B cell (primary cell): ENCODE data around the gene SRSF1. TPM values are rescaled to one million over a fixed set of nuclear protein-coding genes. Genes with fewer than 3 reads are reported as not detected.

ENCODE experiments used
- ATAC-seq: fragments of 200-7000 bp; cut with Tn5 transposase; one replicate; pipeline ENCODE4 v1.10.0; 2021; ENCODE audit warnings: low read depth, mild to moderate bottlenecking, moderate number of reproducible peaks, moderate library complexity
- CTCF ChIA-PET: fragments of 350-600 bp; sonication (Branson Sonifier 250); formaldehyde crosslinking; loops from one replicate; lab custom pipeline; 2021; ENCODE audit warnings: antibody characterized with exemption, inconsistent platforms; lab: Charles Lee
- POLR2A ChIA-PET: fragments of 350-600 bp; sonication (Branson Sonifier 250); formaldehyde crosslinking; loops from one replicate; lab custom pipeline; 2021; ENCODE audit warnings: antibody characterized with exemption; lab: Charles Lee
- DNase-seq: peaks from one replicate; pipeline ENCODE4 v3.0.0; 2013
- H2AFZ ChIP-seq: 2 replicates; pipeline ENCODE4 v1.6.1; 2012; ENCODE audit warnings: mild to moderate bottlenecking, low read depth, low read length; ENCODE audit not compliant: insufficient read depth, poor library complexity, severe bottlenecking
- H3K27ac ChIP-seq, 2 donors: 1 replicate in 1 of 2; 2 replicates in 1 of 2; pipeline ENCODE4 v1.5.1; 2012 to 2013; ENCODE audit warnings: low read length in 2 of 2, mild to moderate bottlenecking in 2 of 2, moderate library complexity in 1 of 2
- H3K27me3 ChIP-seq, 4 experiments: fragments of 200-600 bp in 1 of 4; sonication (generic) in 1 of 4; replicated peaks in 1 of 4; 1 replicate in 2 of 4; 2 replicates in 2 of 4; pipeline versions ENCODE4 v1.6.1 to v1.7.0; 2013 to 2016; ENCODE audit warnings: low read length in 3 of 4, mild to moderate bottlenecking in 2 of 4, mixed read lengths in 1 of 4, moderate library complexity in 1 of 4; ENCODE audit not compliant: insufficient read depth in 4 of 4, control insufficient read depth in 3 of 4; ENCODE audit errors: control extremely low read depth in 1 of 4
- H3K36me3 ChIP-seq, 2 experiments: replicated peaks in 1 of 2; 1 replicate in 1 of 2; 2 replicates in 1 of 2; pipeline versions ENCODE4 v1.6.1 to v1.7.1; 2013; ENCODE audit warnings: low read length in 1 of 2; ENCODE audit not compliant: insufficient read depth in 2 of 2, control insufficient read depth in 1 of 2; ENCODE audit errors: control extremely low read depth in 1 of 2, extremely low read depth in 1 of 2
- H3K4me1 ChIP-seq, 2 donors: fragments of 200-600 bp in 1 of 2; sonication (generic) in 1 of 2; 1 replicate in 1 of 2; 2 replicates in 1 of 2; pipeline versions ENCODE4 v1.5.1 to v1.6.1; 2013 to 2017; ENCODE audit warnings: low read length in 2 of 2; ENCODE audit not compliant: control insufficient read depth in 2 of 2, insufficient read depth in 2 of 2
- H3K4me2 ChIP-seq: replicated peaks from 2 replicates; pipeline ENCODE3; 2012; ENCODE audit warnings: mild to moderate bottlenecking, low read depth, low read length; ENCODE audit not compliant: poor library complexity, severe bottlenecking
- H3K4me3 ChIP-seq, 5 experiments: fragments of 200-600 bp in 1 of 5; sonication (generic) in 1 of 5; 1 replicate in 3 of 5; 2 replicates in 2 of 5; pipeline versions ENCODE4 v1.5.1 to v1.7.0; 2011 to 2016; ENCODE audit warnings: low read length in 4 of 5, mild to moderate bottlenecking in 4 of 5, low read depth in 2 of 5, control low read depth in 1 of 5, moderate library complexity in 1 of 5; ENCODE audit not compliant: insufficient read depth in 1 of 5; ENCODE audit errors: control extremely low read depth in 1 of 5, extremely low read depth in 1 of 5
- H3K79me2 ChIP-seq: fragments of 200-600 bp; sonication (generic); one replicate; pipeline ENCODE4 v1.6.0; 2016; ENCODE audit warnings: low read length; ENCODE audit not compliant: control insufficient read depth, insufficient read depth
- H3K9ac ChIP-seq: fragments of 200-600 bp; sonication (generic); 2 replicates; pipeline ENCODE4 v1.6.1; 2017; ENCODE audit warnings: mild to moderate bottlenecking, low read length, moderate library complexity
- H3K9me3 ChIP-seq, 3 donors: one replicate each; pipeline versions ENCODE4 v1.6.1 to v1.7.1; 2013; ENCODE audit warnings: low read length in 2 of 3; ENCODE audit not compliant: control insufficient read depth in 2 of 3, insufficient read depth in 1 of 3; ENCODE audit errors: control extremely low read depth in 1 of 3
- H4K20me1 ChIP-seq: 2 replicates; pipeline ENCODE4 v1.6.0; 2012; ENCODE audit warnings: mild to moderate bottlenecking, low read length; ENCODE audit not compliant: insufficient read depth, control insufficient read depth, poor library complexity, severe bottlenecking
- H3K27ac Mint-ChIP-seq: one replicate; pipeline ENCODE4 v1.8.0; 2021; ENCODE audit warnings: mixed read lengths
- H3K27me3 Mint-ChIP-seq: one replicate; pipeline ENCODE4 v1.8.0; 2021; ENCODE audit warnings: mixed read lengths
- H3K4me1 Mint-ChIP-seq: one replicate; pipeline ENCODE4 v1.8.0; 2021; ENCODE audit warnings: mixed read lengths
- H3K4me3 Mint-ChIP-seq: one replicate; pipeline ENCODE4 v1.8.0; 2021; ENCODE audit warnings: mixed read lengths
- H3K9me3 Mint-ChIP-seq: one replicate; pipeline ENCODE4 v1.8.0; 2022; ENCODE audit warnings: mixed read lengths; ENCODE audit not compliant: insufficient read depth
- EZH2 ChIP-seq: IDR thresholded peaks from 2 replicates; pipeline ENCODE4 v1.6.1; 2012; ENCODE audit warnings: borderline replicate concordance, low read depth, mild to moderate bottlenecking, moderate library complexity, low read length; ENCODE audit not compliant: insufficient read depth, poor library complexity, severe bottlenecking
- WGBS: methylation state at CpG from one replicate; pipeline ENCODE4 v1.1.5; 2013; ENCODE audit warnings: missing lambda C conversion rate; ENCODE audit not compliant: insufficient coverage; 5-methylcytosine and 5-hydroxymethylcytosine counted together
- intact Hi-C: fragments of 100-400 bp; cut with micrococcal nuclease; formaldehyde crosslinking; loops from one replicate; pipeline ENCODE4 v1.10.0; 2022
- polyA plus RNA-seq: library from polyadenylated mRNA; depleted of rRNA; stranded (reverse); fragments of >200 nt; gene quantifications from 2 replicates; pipeline ENCODE4 v1.2.3, GENCODE V29; 2012
- total RNA-seq, 2 donors: library from RNA; stranded (reverse); fragments of 120-200 nt in 1 of 2; gene quantifications; 1 replicate in 1 of 2; 2 replicates in 1 of 2; pipeline versions ENCODE4 v1.2.3 to v1.2.4, GENCODE V29; 2013 to 2022
- TF ChIP-seq, protein P1 (sequence below): fragments of 200-600 bp; IDR thresholded peaks from one replicate; pipeline ENCODE4 v1.8.0; 2022; ENCODE audit warnings: antibody characterized with exemption, mild to moderate bottlenecking

SRSF1 gene
- total and polyA plus RNA-seq, 2 donors (not counting 1 experiment from before 2014, with no cell fraction given), result 163 to 250 TPM

GRCh38 chr17:57970710-57971109 lies 36.3 kb downstream of the SRSF1 start:
- no peaks in the 10 kb centered on the region for H3K4me1 ChIP-seq
- no peak overlapping the region for H3K27ac ChIP-seq
- peaks cover 0 to 21% (median 2%) of the 10 kb centered on the region in 4 experiments for H3K27me3 ChIP-seq
- ChIA-PET CTCF (interaction anchor here (1.3 kb wide), 1 partner anchor 29 kb away, joined by 4 read pairs; no protein-coding TSS in a partner anchor), POLR2A (no interaction called here)
- no peak for TF ChIP-seq EZH2
- TF ChIP-seq, protein P1, sequence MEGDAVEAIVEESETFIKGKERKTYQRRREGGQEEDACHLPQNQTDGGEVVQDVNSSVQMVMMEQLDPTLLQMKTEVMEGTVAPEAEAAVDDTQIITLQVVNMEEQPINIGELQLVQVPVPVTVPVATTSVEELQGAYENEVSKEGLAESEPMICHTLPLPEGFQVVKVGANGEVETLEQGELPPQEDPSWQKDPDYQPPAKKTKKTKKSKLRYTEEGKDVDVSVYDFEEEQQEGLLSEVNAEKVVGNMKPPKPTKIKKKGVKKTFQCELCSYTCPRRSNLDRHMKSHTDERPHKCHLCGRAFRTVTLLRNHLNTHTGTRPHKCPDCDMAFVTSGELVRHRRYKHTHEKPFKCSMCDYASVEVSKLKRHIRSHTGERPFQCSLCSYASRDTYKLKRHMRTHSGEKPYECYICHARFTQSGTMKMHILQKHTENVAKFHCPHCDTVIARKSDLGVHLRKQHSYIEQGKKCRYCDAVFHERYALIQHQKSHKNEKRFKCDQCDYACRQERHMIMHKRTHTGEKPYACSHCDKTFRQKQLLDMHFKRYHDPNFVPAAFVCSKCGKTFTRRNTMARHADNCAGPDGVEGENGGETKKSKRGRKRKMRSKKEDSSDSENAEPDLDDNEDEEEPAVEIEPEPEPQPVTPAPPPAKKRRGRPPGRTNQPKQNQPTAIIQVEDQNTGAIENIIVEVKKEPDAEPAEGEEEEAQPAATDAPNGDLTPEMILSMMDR, result no peak
- intact Hi-C loops, result no loop called here
- no peaks in the 10 kb centered on the region for H3K4me1 Mint-ChIP-seq
- H3K4me2 ChIP-seq, result no peak overlapping the region
- H3K27me3 Mint-ChIP-seq, result peaks cover 17% of the 10 kb centered on the region
- no peak overlapping the region for H2AFZ ChIP-seq
- no peak overlapping the region for H3K27ac Mint-ChIP-seq
- H4K20me1 ChIP-seq, result peaks cover 3% of the 10 kb centered on the region
- no peak overlapping the region for H3K9ac ChIP-seq
- no peaks in the 10 kb centered on the region for H3K9me3 ChIP-seq
- H3K36me3 ChIP-seq, result peaks cover 7 to 31% of the 10 kb centered on the region in 2 experiments
- no peaks in the 10 kb centered on the region for H3K9me3 Mint-ChIP-seq
- DNase-seq, result no peak
- WGBS, result 83% methylated on average over 3 of the region's 4 CpGs
- H3K79me2 ChIP-seq, result no peaks in the 10 kb centered on the region
- H3K4me3 ChIP-seq, result no peak overlapping the region
- no peak for ATAC-seq
- no peak overlapping the region for H3K4me3 Mint-ChIP-seq

GRCh38 chr17:57968456-57968855 lies 38.6 kb downstream of the SRSF1 start:
- no CpG with 5 or more reads among the region's 1 CpG for WGBS
- H3K9me3 Mint-ChIP-seq, result no peaks in the 10 kb centered on the region
- H3K4me1 Mint-ChIP-seq, result no peaks in the 10 kb centered on the region
- Histone ChIP-seq H3K27ac (no peak overlapping the region), H3K4me3 (no peak overlapping the region), H4K20me1 (no peaks in the 10 kb centered on the region), H3K9me3 (no peaks in the 10 kb centered on the region), H3K36me3 (peaks cover 0 to 10% of the 10 kb centered on the region in 2 experiments), H3K27me3 (peaks cover 0 to 27% (median 2%) of the 10 kb centered on the region in 4 experiments), H2AFZ (no peak overlapping the region), H3K79me2 (no peaks in the 10 kb centered on the region), H3K9ac (no peak overlapping the region), H3K4me1 (no peaks in the 10 kb centered on the region), H3K4me2 (no peak overlapping the region)
- ChIA-PET POLR2A (no interaction called here), CTCF (no interaction called here)
- H3K27me3 Mint-ChIP-seq, result peaks cover 31% of the 10 kb centered on the region
- H3K27ac Mint-ChIP-seq, result no peak overlapping the region
- DNase-seq (no peak), ATAC-seq (no peak)
- TF ChIP-seq, protein P1, result no peak
- no peak for TF ChIP-seq EZH2
- intact Hi-C loops, result no loop called here
- no peak overlapping the region for H3K4me3 Mint-ChIP-seq
